ENCODE data around the gene USP2.

USP2 gene

GRCh38 chr11:119376197-119376847, 5.2 kb downstream of the USP2 start:
- TF ChIP-seq, protein P1, sequence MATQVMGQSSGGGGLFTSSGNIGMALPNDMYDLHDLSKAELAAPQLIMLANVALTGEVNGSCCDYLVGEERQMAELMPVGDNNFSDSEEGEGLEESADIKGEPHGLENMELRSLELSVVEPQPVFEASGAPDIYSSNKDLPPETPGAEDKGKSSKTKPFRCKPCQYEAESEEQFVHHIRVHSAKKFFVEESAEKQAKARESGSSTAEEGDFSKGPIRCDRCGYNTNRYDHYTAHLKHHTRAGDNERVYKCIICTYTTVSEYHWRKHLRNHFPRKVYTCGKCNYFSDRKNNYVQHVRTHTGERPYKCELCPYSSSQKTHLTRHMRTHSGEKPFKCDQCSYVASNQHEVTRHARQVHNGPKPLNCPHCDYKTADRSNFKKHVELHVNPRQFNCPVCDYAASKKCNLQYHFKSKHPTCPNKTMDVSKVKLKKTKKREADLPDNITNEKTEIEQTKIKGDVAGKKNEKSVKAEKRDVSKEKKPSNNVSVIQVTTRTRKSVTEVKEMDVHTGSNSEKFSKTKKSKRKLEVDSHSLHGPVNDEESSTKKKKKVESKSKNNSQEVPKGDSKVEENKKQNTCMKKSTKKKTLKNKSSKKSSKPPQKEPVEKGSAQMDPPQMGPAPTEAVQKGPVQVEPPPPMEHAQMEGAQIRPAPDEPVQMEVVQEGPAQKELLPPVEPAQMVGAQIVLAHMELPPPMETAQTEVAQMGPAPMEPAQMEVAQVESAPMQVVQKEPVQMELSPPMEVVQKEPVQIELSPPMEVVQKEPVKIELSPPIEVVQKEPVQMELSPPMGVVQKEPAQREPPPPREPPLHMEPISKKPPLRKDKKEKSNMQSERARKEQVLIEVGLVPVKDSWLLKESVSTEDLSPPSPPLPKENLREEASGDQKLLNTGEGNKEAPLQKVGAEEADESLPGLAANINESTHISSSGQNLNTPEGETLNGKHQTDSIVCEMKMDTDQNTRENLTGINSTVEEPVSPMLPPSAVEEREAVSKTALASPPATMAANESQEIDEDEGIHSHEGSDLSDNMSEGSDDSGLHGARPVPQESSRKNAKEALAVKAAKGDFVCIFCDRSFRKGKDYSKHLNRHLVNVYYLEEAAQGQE (IDR thresholded peaks at IDR 0.05; ENCODE audit: insufficient replicate concordance, low read depth), result no peak
- TF ChIP-seq GABPA (IDR thresholded peaks at IDR 0.05; ENCODE audit: low read depth) (no peak), SPI1 (IDR thresholded peaks at IDR 0.05; ENCODE audit: borderline replicate concordance, low read depth) (no peak), POLR2AphosphoS5 (IDR thresholded peaks at IDR 0.05; ENCODE audit: low read depth) (no peak)
- TF ChIP-seq, protein P2, sequence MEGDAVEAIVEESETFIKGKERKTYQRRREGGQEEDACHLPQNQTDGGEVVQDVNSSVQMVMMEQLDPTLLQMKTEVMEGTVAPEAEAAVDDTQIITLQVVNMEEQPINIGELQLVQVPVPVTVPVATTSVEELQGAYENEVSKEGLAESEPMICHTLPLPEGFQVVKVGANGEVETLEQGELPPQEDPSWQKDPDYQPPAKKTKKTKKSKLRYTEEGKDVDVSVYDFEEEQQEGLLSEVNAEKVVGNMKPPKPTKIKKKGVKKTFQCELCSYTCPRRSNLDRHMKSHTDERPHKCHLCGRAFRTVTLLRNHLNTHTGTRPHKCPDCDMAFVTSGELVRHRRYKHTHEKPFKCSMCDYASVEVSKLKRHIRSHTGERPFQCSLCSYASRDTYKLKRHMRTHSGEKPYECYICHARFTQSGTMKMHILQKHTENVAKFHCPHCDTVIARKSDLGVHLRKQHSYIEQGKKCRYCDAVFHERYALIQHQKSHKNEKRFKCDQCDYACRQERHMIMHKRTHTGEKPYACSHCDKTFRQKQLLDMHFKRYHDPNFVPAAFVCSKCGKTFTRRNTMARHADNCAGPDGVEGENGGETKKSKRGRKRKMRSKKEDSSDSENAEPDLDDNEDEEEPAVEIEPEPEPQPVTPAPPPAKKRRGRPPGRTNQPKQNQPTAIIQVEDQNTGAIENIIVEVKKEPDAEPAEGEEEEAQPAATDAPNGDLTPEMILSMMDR (IDR thresholded peaks at IDR 0.05; ENCODE audit: insufficient read depth, low read length), result no peak
- H3K27me3 ChIP-seq (ENCODE audit: insufficient read depth, poor library complexity, severe bottlenecking), result peaks cover 2% of the 10 kb centered on the region
- no peak overlapping the region for H3K4me3 ChIP-seq (replicated peaks; ENCODE audit: insufficient read depth, low read length)
- DNase-seq (ENCODE audit: low read depth in 1 of 2, low spot score in 1 of 2), result no peak
- H3K27ac ChIP-seq (replicated peaks), result no peak overlapping the region

- Histone ChIP-seq H3K4me3 (replicated peaks; ENCODE audit: insufficient read depth, low read length) (no peak overlapping the region), H3K27ac (replicated peaks) (no peak overlapping the region)
Observed at GRCh38 chr11:119375337-119376196, 5.9 kb downstream of the USP2 start.

More at GRCh38 chr11:119375337-119376196, 5.9 kb downstream of the USP2 start:
- DNase-seq (ENCODE audit: low read depth in 1 of 2, low spot score in 1 of 2), result no peak
- peaks cover 2% of the 10 kb centered on the region for H3K27me3 ChIP-seq (ENCODE audit: insufficient read depth, poor library complexity, severe bottlenecking)
- TF ChIP-seq, protein P1 (IDR thresholded peaks at IDR 0.05; ENCODE audit: insufficient replicate concordance, low read depth), result no peak
- no peak for TF ChIP-seq SPI1 (IDR thresholded peaks at IDR 0.05; ENCODE audit: borderline replicate concordance, low read depth)
- TF ChIP-seq, protein P2 (IDR thresholded peaks at IDR 0.05; ENCODE audit: insufficient read depth, low read length), result no peak
- no peak for TF ChIP-seq GABPA (IDR thresholded peaks at IDR 0.05; ENCODE audit: low read depth)
- TF ChIP-seq POLR2AphosphoS5 (IDR thresholded peaks at IDR 0.05; ENCODE audit: low read depth), result no peak

Data from HL-60 (cell line).